ENCODE data around the gene CCDC182. TPM values are rescaled to one million over a fixed set of nuclear protein-coding genes. Genes with fewer than 3 reads are reported as not detected.

CCDC182 gene
- total RNA-seq, 1 experiment from 2014 or later = not detected

DNA sequence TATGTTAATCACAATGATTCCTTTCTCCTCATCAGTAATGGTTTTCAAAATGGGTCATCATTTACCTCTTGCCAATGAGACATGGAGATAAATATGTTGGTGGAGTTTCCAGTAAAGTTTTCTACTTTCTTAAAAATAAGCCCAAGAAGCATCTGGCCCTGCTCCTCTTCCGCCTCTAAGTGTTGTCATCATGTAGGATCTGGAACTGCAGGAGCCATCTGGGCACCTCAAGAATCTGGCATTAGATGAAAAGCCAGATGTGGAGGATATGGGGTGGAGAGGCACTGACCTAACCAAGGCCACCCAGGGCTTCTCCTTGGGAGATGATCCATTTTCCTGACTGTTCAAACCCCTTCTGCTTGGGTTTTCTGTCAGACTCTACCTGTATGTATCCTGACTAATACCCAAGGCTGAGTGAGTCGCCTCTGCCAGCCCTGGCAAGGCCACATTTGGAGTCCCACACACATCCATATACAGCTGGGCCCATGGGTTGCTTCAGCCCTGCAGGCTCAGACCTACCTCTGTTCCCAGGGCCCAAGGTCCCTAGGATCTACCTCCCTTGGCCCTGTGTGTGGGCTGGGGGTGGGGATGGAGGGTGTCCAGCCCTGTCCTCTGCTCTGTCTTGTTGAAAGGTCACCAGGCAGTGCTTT is 24.6 kb downstream of the CCDC182 start:
- CTCF ChIA-PET = no interaction called here
- TF ChIP-seq, protein P1, sequence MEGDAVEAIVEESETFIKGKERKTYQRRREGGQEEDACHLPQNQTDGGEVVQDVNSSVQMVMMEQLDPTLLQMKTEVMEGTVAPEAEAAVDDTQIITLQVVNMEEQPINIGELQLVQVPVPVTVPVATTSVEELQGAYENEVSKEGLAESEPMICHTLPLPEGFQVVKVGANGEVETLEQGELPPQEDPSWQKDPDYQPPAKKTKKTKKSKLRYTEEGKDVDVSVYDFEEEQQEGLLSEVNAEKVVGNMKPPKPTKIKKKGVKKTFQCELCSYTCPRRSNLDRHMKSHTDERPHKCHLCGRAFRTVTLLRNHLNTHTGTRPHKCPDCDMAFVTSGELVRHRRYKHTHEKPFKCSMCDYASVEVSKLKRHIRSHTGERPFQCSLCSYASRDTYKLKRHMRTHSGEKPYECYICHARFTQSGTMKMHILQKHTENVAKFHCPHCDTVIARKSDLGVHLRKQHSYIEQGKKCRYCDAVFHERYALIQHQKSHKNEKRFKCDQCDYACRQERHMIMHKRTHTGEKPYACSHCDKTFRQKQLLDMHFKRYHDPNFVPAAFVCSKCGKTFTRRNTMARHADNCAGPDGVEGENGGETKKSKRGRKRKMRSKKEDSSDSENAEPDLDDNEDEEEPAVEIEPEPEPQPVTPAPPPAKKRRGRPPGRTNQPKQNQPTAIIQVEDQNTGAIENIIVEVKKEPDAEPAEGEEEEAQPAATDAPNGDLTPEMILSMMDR (IDR thresholded peaks at IDR 0.05; ENCODE audit: insufficient read depth in 1 of 2, low read depth in 1 of 2, low read length in 1 of 2, severe bottlenecking in 1 of 2, unreplicated experiment in 1 of 2) = no peak
- H3K36me3 Mint-ChIP-seq (ENCODE audit: insufficient read depth, unreplicated experiment) = no peaks in the 10 kb centered on the region

DNA sequence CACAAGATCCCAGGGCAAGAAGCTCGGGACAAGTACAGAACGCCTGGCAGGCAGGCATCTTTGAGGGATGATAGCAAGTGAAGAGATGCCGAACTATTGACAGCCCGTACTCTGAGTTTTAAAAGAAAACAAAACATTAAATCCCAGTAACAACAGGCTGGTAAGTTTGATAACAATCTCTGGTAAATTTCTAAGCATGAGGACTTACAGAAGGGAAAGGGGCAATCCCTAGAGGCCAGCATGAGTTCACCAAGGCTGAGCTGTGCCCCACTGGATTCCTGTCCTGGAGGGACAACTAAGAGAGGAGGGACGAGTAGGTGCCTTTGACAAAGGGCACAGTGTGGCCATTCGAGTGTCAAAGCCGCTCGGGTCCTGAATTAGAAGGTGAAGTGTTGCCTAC is 26.2 kb downstream of the CCDC182 start:
- ChIA-PET POLR2A (no interaction called here), CTCF (no interaction called here)
- H3K9me3 ChIP-seq = no peaks in the 10 kb centered on the region
- DNase-seq = no peak
- intact Hi-C loops (cut with micrococcal nuclease; ENCODE audit: unreplicated experiment) = no loop called here
- TF ChIP-seq, protein P1 (IDR thresholded peaks at IDR 0.05; ENCODE audit: insufficient read depth in 1 of 2, low read depth in 1 of 2, low read length in 1 of 2, severe bottlenecking in 1 of 2, unreplicated experiment in 1 of 2) = no peak
- Mint-ChIP-seq H3K9me3 (ENCODE audit: unreplicated experiment) (no peaks in the 10 kb centered on the region), H3K4me1 (ENCODE audit: low read depth, unreplicated experiment) (no peaks in the 10 kb centered on the region), H3K36me3 (ENCODE audit: insufficient read depth, unreplicated experiment) (no peaks in the 10 kb centered on the region), H3K27me3 (ENCODE audit: insufficient read depth, unreplicated experiment) (peaks cover 22% of the 10 kb centered on the region), H3K4me3 (ENCODE audit: unreplicated experiment) (no peak overlapping the region), H3K27ac (ENCODE audit: unreplicated experiment) (no peak overlapping the region)
- H3K36me3 ChIP-seq (ENCODE audit: control insufficient read depth, insufficient read depth, low read length) = no peaks in the 10 kb centered on the region
- H3K4me1 ChIP-seq = no peaks in the 10 kb centered on the region
- H3K4me3 ChIP-seq (ENCODE audit: low read depth, low read length) = no peak overlapping the region
- BruUV-seq (replicated peaks) = no TSS peak
- 0 out of 2 replicates have a peak, but pooled peaks cover 2% of the 10 kb centered on the region for H3K27me3 ChIP-seq (replicated peaks; ENCODE audit: control insufficient read depth, insufficient read depth, low read length)

More for the DNA sequence above, 24.6 kb downstream of the CCDC182 start:
- Mint-ChIP-seq H3K4me1 (ENCODE audit: low read depth, unreplicated experiment) (no peaks in the 10 kb centered on the region), H3K9me3 (ENCODE audit: unreplicated experiment) (no peaks in the 10 kb centered on the region), H3K27ac (ENCODE audit: unreplicated experiment) (no peak overlapping the region), H3K4me3 (ENCODE audit: unreplicated experiment) (no peak overlapping the region), H3K27me3 (ENCODE audit: insufficient read depth, unreplicated experiment) (peaks cover 17% of the 10 kb centered on the region)
- POLR2A ChIA-PET = no interaction called here
- no peaks in the 10 kb centered on the region for H3K36me3 ChIP-seq (ENCODE audit: control insufficient read depth, insufficient read depth, low read length)
- DNase-seq = no peak
- no peaks in the 10 kb centered on the region for H3K27me3 ChIP-seq (replicated peaks; ENCODE audit: control insufficient read depth, insufficient read depth, low read length)
- no peaks in the 10 kb centered on the region for H3K9me3 ChIP-seq
- BruUV-seq (replicated peaks) = no TSS peak
- intact Hi-C loops (cut with micrococcal nuclease; ENCODE audit: unreplicated experiment) = no loop called here
- no peaks in the 10 kb centered on the region for H3K4me1 ChIP-seq
- no peak overlapping the region for H3K4me3 ChIP-seq (ENCODE audit: low read depth, low read length)

DNA sequence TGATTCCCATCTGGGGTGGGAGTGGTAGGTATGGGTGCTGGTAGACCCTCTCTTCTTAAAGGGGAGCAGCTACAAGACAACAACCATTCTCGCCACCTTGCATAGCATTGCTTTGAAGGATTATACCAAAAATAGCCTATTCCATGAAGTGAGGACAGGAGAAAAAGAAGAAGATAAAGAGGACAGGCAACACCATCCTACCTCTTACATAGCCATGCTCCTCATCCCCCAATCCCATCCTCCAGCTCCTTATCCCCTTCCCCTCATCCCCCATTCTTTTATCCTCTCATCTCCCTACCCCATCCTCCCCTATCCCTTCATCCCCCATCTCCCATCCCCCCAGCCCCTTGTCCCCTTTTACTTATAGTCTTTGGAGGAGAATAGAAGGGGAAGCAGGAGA is 29.1 kb downstream of the CCDC182 start:
- H3K4me1 Mint-ChIP-seq (ENCODE audit: low read depth, unreplicated experiment) = no peaks in the 10 kb centered on the region
- no peak for DNase-seq
- no peak overlapping the region for H3K4me3 ChIP-seq (ENCODE audit: low read depth, low read length)
- no peaks in the 10 kb centered on the region for H3K4me1 ChIP-seq
- ChIA-PET POLR2A (no interaction called here), CTCF (no interaction called here)
- BruUV-seq (replicated peaks) = no TSS peak
- H3K9me3 ChIP-seq = peaks cover 6% of the 10 kb centered on the region; the same call in 1 of the 2 replicates
- H3K36me3 Mint-ChIP-seq (ENCODE audit: insufficient read depth, unreplicated experiment) = no peaks in the 10 kb centered on the region
- no peaks in the 10 kb centered on the region for H3K36me3 ChIP-seq (ENCODE audit: control insufficient read depth, insufficient read depth, low read length)
- intact Hi-C loops (cut with micrococcal nuclease; ENCODE audit: unreplicated experiment) = no loop called here
- peaks cover 35% of the 10 kb centered on the region for H3K27me3 Mint-ChIP-seq (ENCODE audit: insufficient read depth, unreplicated experiment)
- H3K9me3 Mint-ChIP-seq (ENCODE audit: unreplicated experiment) = no peaks in the 10 kb centered on the region
- H3K27me3 ChIP-seq (replicated peaks; ENCODE audit: control insufficient read depth, insufficient read depth, low read length) = 0 out of 2 replicates have a peak, but pooled peaks cover 2% of the 10 kb centered on the region
- H3K27ac Mint-ChIP-seq (ENCODE audit: unreplicated experiment) = no peak overlapping the region
- no peak overlapping the region for H3K4me3 Mint-ChIP-seq (ENCODE audit: unreplicated experiment)
- TF ChIP-seq, protein P1 (IDR thresholded peaks at IDR 0.05; ENCODE audit: insufficient read depth in 1 of 2, low read depth in 1 of 2, low read length in 1 of 2, severe bottlenecking in 1 of 2, unreplicated experiment in 1 of 2) = no peak

Measured in Caco-2 (cell line).